CD14-positive monocyte (primary cell): ENCODE measurements around the gene ANKRD12. TPM values are rescaled to one million over a fixed set of nuclear protein-coding genes. Genes with fewer than 3 reads are reported as not detected.

Experiments used
- DNase-seq, 3 donors: peaks; one replicate each; pipeline ENCODE4 v3.0.0-alpha.2; 2011 to 2022
- H2AFZ ChIP-seq: 2 replicates; pipeline ENCODE4 v1.6.0; 2012; ENCODE audit warnings: mild to moderate bottlenecking, low read depth, low read length, inconsistent platforms; ENCODE audit not compliant: insufficient read depth, poor library complexity, severe bottlenecking
- H3K27ac ChIP-seq, 2 donors: 1 replicate in 1 of 2; 2 replicates in 1 of 2; pipeline ENCODE4 v1.5.1; 2012 to 2013; ENCODE audit warnings: low read length in 2 of 2, control low read depth in 1 of 2, inconsistent platforms in 1 of 2, low read depth in 1 of 2, mild to moderate bottlenecking in 1 of 2
- H3K27me3 ChIP-seq, 2 donors: one replicate each; pipeline versions ENCODE4 v1.6.0 to v1.6.1; 2011 to 2013; ENCODE audit warnings: low read length in 2 of 2; ENCODE audit not compliant: control insufficient read depth in 2 of 2, insufficient read depth in 2 of 2
- H3K36me3 ChIP-seq, 2 donors: replicated peaks in 1 of 2; 1 replicate in 1 of 2; 2 replicates in 1 of 2; pipeline versions ENCODE4 v1.5.1 to v1.6.1; 2012 to 2013; ENCODE audit warnings: low read length in 2 of 2, control low read depth in 1 of 2, inconsistent platforms in 1 of 2, mild to moderate bottlenecking in 1 of 2; ENCODE audit not compliant: insufficient read depth in 2 of 2, control insufficient read depth in 1 of 2
- H3K4me1 ChIP-seq, 2 donors: 1 replicate in 1 of 2; 2 replicates in 1 of 2; pipeline versions ENCODE4 v1.5.1 to v1.6.1; 2012 to 2013; ENCODE audit warnings: low read length in 2 of 2, control low read depth in 1 of 2, inconsistent platforms in 1 of 2, mild to moderate bottlenecking in 1 of 2, moderate library complexity in 1 of 2; ENCODE audit not compliant: insufficient read depth in 2 of 2, control insufficient read depth in 1 of 2
- H3K4me2 ChIP-seq: replicated peaks from 2 replicates; pipeline ENCODE3; 2012; ENCODE audit warnings: low read length, moderate library complexity, mild to moderate bottlenecking; ENCODE audit not compliant: poor library complexity, severe bottlenecking; ENCODE audit errors: extremely low read depth
- H3K4me3 ChIP-seq, 3 experiments: fragments of 200-600 bp in 1 of 3; sonication (generic) in 1 of 3; replicated peaks in 1 of 3; 1 replicate in 2 of 3; 2 replicates in 1 of 3; pipeline ENCODE4 v1.5.1; 2011 to 2013; ENCODE audit warnings: low read length in 3 of 3, mild to moderate bottlenecking in 3 of 3, control low read depth in 2 of 3, low read depth in 2 of 3, inconsistent platforms in 1 of 3, moderate library complexity in 1 of 3
- H3K79me2 ChIP-seq: 2 replicates; pipeline ENCODE4 v1.6.0; 2012; ENCODE audit warnings: mild to moderate bottlenecking, control low read depth, inconsistent platforms, low read length, moderate library complexity; ENCODE audit not compliant: insufficient read depth
- H3K9ac ChIP-seq: 2 replicates; pipeline ENCODE4 v1.6.0; 2017; ENCODE audit warnings: low read length, mild to moderate bottlenecking; ENCODE audit not compliant: insufficient read depth, poor library complexity, severe bottlenecking
- H3K9me3 ChIP-seq, 2 donors: replicated peaks in 1 of 2; 1 replicate in 1 of 2; 2 replicates in 1 of 2; pipeline versions ENCODE4 v1.5.1 to v1.6.1; 2012 to 2013; ENCODE audit warnings: low read length in 2 of 2, control low read depth in 1 of 2; ENCODE audit not compliant: control insufficient read depth in 1 of 2, insufficient read depth in 1 of 2
- H4K20me1 ChIP-seq: 2 replicates; pipeline ENCODE4 v1.6.0; 2012; ENCODE audit warnings: mild to moderate bottlenecking, low read length, control low read depth, moderate library complexity; ENCODE audit not compliant: insufficient read depth
- H3K27ac Mint-ChIP-seq, 7 donors: one replicate each; pipeline ENCODE4 v1.8.0; 2020; ENCODE audit warnings: mild to moderate bottlenecking in 7 of 7, mixed read lengths in 7 of 7, moderate library complexity in 6 of 7, inconsistent platforms in 2 of 7
- H3K27me3 Mint-ChIP-seq, 3 donors: one replicate each; pipeline ENCODE4 v1.8.0; 2021 to 2022; ENCODE audit warnings: low read depth in 3 of 3, mild to moderate bottlenecking in 3 of 3, mixed read lengths in 3 of 3, moderate library complexity in 3 of 3, inconsistent platforms in 1 of 3
- H3K36me3 Mint-ChIP-seq, 2 donors: one replicate each; pipeline ENCODE4 v1.8.0; 2020; ENCODE audit warnings: mixed read lengths in 2 of 2, inconsistent platforms in 1 of 2, mild to moderate bottlenecking in 1 of 2
- H3K4me1 Mint-ChIP-seq: one replicate; pipeline ENCODE4 v1.8.0; 2020; ENCODE audit warnings: mild to moderate bottlenecking, mixed read lengths
- H3K4me3 Mint-ChIP-seq, 2 donors: one replicate each; pipeline ENCODE4 v1.8.0; 2020; ENCODE audit warnings: mild to moderate bottlenecking in 2 of 2, mixed read lengths in 2 of 2, moderate library complexity in 1 of 2
- H3K9me3 Mint-ChIP-seq, 7 donors: one replicate each; pipeline ENCODE4 v1.8.0; 2020 to 2022; ENCODE audit warnings: mixed read lengths in 7 of 7, mild to moderate bottlenecking in 6 of 7, moderate library complexity in 6 of 7, inconsistent platforms in 2 of 7
- CTCF ChIP-seq: fragments of 200-600 bp; IDR thresholded peaks from one replicate; pipeline ENCODE4 v1.8.0; 2022; ENCODE audit warnings: antibody characterized with exemption, mild to moderate bottlenecking
- WGBS: methylation state at CpG from one replicate; pipeline ENCODE4 v1.1.5; 2013; ENCODE audit warnings: missing lambda C conversion rate; ENCODE audit not compliant: insufficient coverage; 5-methylcytosine and 5-hydroxymethylcytosine counted together
- intact Hi-C, 2 donors: fragments of 100-400 bp; cut with micrococcal nuclease; formaldehyde crosslinking; loops; one replicate each; pipeline versions ENCODE4 v1.15.0 to v1.15.1; 2023
- polyA plus RNA-seq, 3 donors: library from polyadenylated mRNA; depleted of rRNA in 1 of 3; unstranded in 2 of 3; stranded (reverse) in 1 of 3; fragments of 300-500 nt in 2 of 3; fragments of >200 nt in 1 of 3; fragmentation: Illumina TruSeq in 2 of 3; gene quantifications; 1 replicate in 2 of 3; 2 replicates in 1 of 3; pipeline ENCODE4 v1.2.3, GENCODE V29; 2012 to 2021

Gene ANKRD12
- polyA plus RNA-seq, 3 donors: 9.3 to 15.5 (median 15.4) TPM

DNA sequence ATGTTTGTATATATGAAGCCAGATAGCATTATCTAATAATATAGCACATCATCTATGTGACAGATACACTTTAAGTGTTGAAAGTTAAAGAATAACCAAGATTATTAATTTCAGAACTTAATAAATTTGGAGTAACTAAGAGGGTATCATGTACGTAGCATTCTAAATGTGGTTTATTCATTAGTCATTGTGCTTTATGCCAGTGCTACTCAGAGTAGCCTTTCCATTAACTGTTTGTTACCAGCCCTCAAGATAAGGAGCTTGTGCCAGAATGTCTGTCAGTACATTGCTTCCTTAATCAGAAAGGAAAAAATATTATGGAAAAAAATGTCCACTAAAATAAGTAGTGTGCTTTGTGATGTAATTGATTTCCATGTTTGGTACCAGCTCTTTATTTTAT is 103.1 kb downstream of the ANKRD12 start:
- H3K27me3 Mint-ChIP-seq: no peaks in the 10 kb centered on the region
- intact Hi-C loops: no loop called here

GRCh38 chr18:9240270-9240669 is 103.7 kb downstream of the ANKRD12 start:
- peaks cover 11 to 46% of the 10 kb centered on the region in 2 donors for H3K36me3 ChIP-seq
- H3K27me3 ChIP-seq: no peaks in the 10 kb centered on the region
- intact Hi-C loops: no loop called here
- no peak overlapping the region for H2AFZ ChIP-seq
- H3K36me3 Mint-ChIP-seq: peaks cover 32 to 42% of the 10 kb centered on the region in 2 donors
- no peak overlapping the region for H3K4me3 ChIP-seq
- peak overlapping the region in 1 of 2 donors; percentile 47 for H3K27ac ChIP-seq
- H3K9me3 Mint-ChIP-seq: no peaks in the 10 kb centered on the region
- no peaks in the 10 kb centered on the region for H3K27me3 Mint-ChIP-seq
- no peaks in the 10 kb centered on the region for H3K79me2 ChIP-seq
- H3K27ac Mint-ChIP-seq: peak overlapping the region in 3 of 7 donors; percentile 8 to 9 (median 8)
- H3K9ac ChIP-seq: no peak overlapping the region
- no peaks in the 10 kb centered on the region for H3K9me3 ChIP-seq
- no peak overlapping the region for H3K4me3 Mint-ChIP-seq
- TF ChIP-seq CTCF: no peak
- H3K4me1 Mint-ChIP-seq: peaks cover 41% of the 10 kb centered on the region
- peaks cover 9% of the 10 kb centered on the region for H4K20me1 ChIP-seq
- WGBS: no CpG with 5 or more reads among the region's 4 CpGs
- H3K4me1 ChIP-seq: peaks cover 26 to 42% of the 10 kb centered on the region in 2 donors
- peak; percentile 25 to 31 (median 27) for DNase-seq
- no peak overlapping the region for H3K4me2 ChIP-seq

More for the DNA sequence above, 103.1 kb downstream of the ANKRD12 start:
- no peak overlapping the region for H2AFZ ChIP-seq
- peaks cover 16 to 52% of the 10 kb centered on the region in 2 donors for H3K36me3 ChIP-seq
- H3K4me2 ChIP-seq: no peak overlapping the region
- H3K4me3 ChIP-seq: no peak overlapping the region
- no peak for DNase-seq
- H3K36me3 Mint-ChIP-seq: peaks cover 36 to 48% of the 10 kb centered on the region in 2 donors
- no peaks in the 10 kb centered on the region for H3K9me3 ChIP-seq
- H3K79me2 ChIP-seq: no peaks in the 10 kb centered on the region
- H3K4me1 ChIP-seq: peaks cover 26 to 42% of the 10 kb centered on the region in 2 donors
- peaks cover 13% of the 10 kb centered on the region for H4K20me1 ChIP-seq
- peaks cover 41% of the 10 kb centered on the region for H3K4me1 Mint-ChIP-seq
- no peak for TF ChIP-seq CTCF
- H3K27ac Mint-ChIP-seq: peak overlapping the region in 2 of 7 donors; percentile 8 to 9
- H3K4me3 Mint-ChIP-seq: no peak overlapping the region
- H3K9ac ChIP-seq: no peak overlapping the region
- H3K27me3 ChIP-seq: no peaks in the 10 kb centered on the region
- no CpG with 5 or more reads among the region's 1 CpG for WGBS
- peak overlapping the region in 1 of 2 donors; percentile 47 for H3K27ac ChIP-seq
- H3K9me3 Mint-ChIP-seq: no peaks in the 10 kb centered on the region
